DOHH2 (cell line): ENCODE results near the gene GRIN2A.

Source experiments
- H3F3A ChIP-seq: fragments of 200-600 bp; sonication (generic), shearing (Covaris generic); 2 replicates; pipeline ENCODE4 v1.6.0; 2016; ENCODE audit warnings: antibody characterized with exemption, mild to moderate bottlenecking; ENCODE audit not compliant: control insufficient read depth, insufficient read depth
- H3K27ac ChIP-seq: fragments of 200-600 bp; sonication (generic); 2 replicates; pipeline ENCODE4 v1.5.1; 2014; ENCODE audit warnings: low read depth, mild to moderate bottlenecking, low read length, moderate library complexity
- H3K27me3 ChIP-seq: fragments of 200-600 bp; sonication (generic); 2 replicates; pipeline ENCODE4 v1.6.1; 2014; ENCODE audit warnings: mild to moderate bottlenecking, low read length, mixed read lengths; ENCODE audit not compliant: control insufficient read depth
- H3K36me3 ChIP-seq: fragments of 200-600 bp; sonication (generic); 2 replicates; pipeline ENCODE4 v1.6.1; 2014; ENCODE audit warnings: mild to moderate bottlenecking, low read length, moderate library complexity, mixed read lengths; ENCODE audit not compliant: control insufficient read depth
- H3K4me1 ChIP-seq: fragments of 200-600 bp; sonication (generic); 2 replicates; pipeline ENCODE4 v1.6.1; 2014; ENCODE audit warnings: mild to moderate bottlenecking, low read length, mixed read lengths; ENCODE audit not compliant: control insufficient read depth
- H3K4me2 ChIP-seq: fragments of 200-600 bp; sonication (generic); 2 replicates; pipeline ENCODE4 v1.6.0; 2014; ENCODE audit warnings: mild to moderate bottlenecking, low read length, moderate library complexity
- H3K4me3 ChIP-seq: fragments of 200-600 bp; sonication (generic); 2 replicates; pipeline ENCODE4 v1.5.1; 2014; ENCODE audit warnings: mild to moderate bottlenecking, low read length, mixed read lengths
- H3K79me2 ChIP-seq: fragments of 200-600 bp; sonication (generic); 2 replicates; pipeline ENCODE4 v1.6.1; 2014; ENCODE audit warnings: mild to moderate bottlenecking, low read length, mixed read lengths; ENCODE audit not compliant: control insufficient read depth
- H3K9me2 ChIP-seq: fragments of 200-600 bp; sonication (generic); replicated peaks from 2 replicates; pipeline ENCODE4 v1.6.1; 2014; ENCODE audit warnings: mild to moderate bottlenecking, low read length, mixed read lengths; ENCODE audit not compliant: control insufficient read depth
- H3K9me3 ChIP-seq: fragments of 200-600 bp; sonication (generic); 2 replicates; pipeline ENCODE4 v1.6.1; 2014; ENCODE audit warnings: antibody characterized with exemption, low read length, mixed read lengths; ENCODE audit not compliant: control insufficient read depth, insufficient read depth
- H4K20me1 ChIP-seq: fragments of 200-600 bp; sonication (generic); 2 replicates; pipeline ENCODE4 v1.6.0; 2014; ENCODE audit warnings: low read depth, mild to moderate bottlenecking, antibody characterized with exemption, low read length, moderate library complexity; ENCODE audit not compliant: control insufficient read depth, insufficient read depth
- CTCF ChIP-seq: fragments of 200-600 bp; sonication (generic); IDR thresholded peaks from one replicate; pipeline ENCODE4 v1.5.1; 2014; ENCODE audit warnings: antibody characterized with exemption, mild to moderate bottlenecking, low read depth, low read length; ENCODE audit not compliant: poor library complexity, severe bottlenecking
- EZH2phosphoT487 ChIP-seq: fragments of 200-600 bp; sonication (generic); IDR thresholded peaks from 2 replicates; pipeline ENCODE4 v1.6.1; 2017; ENCODE audit warnings: borderline replicate concordance, mild to moderate bottlenecking, antibody characterized with exemption, low read length, moderate library complexity, mixed read lengths

GRIN2A gene

GRCh38 chr16:9971907-9972306 lies 210.3 kb downstream of the GRIN2A start:
- H3K27ac ChIP-seq, result no peak overlapping the region
- H4K20me1 ChIP-seq, result no peaks in the 10 kb centered on the region
- no peak for TF ChIP-seq CTCF
- no peak for TF ChIP-seq EZH2phosphoT487
- peaks cover 3% of the 10 kb centered on the region; the same call in 1 of the 2 replicates for H3K27me3 ChIP-seq
- no peaks in the 10 kb centered on the region for H3K79me2 ChIP-seq
- no peaks in the 10 kb centered on the region for H3K9me3 ChIP-seq
- no peak overlapping the region for H3K4me2 ChIP-seq
- H3K36me3 ChIP-seq, result no peaks in the 10 kb centered on the region
- no peaks in the 10 kb centered on the region for H3K4me1 ChIP-seq
- H3F3A ChIP-seq, result no peaks in the 10 kb centered on the region
- H3K4me3 ChIP-seq, result no peak overlapping the region
- no peaks in the 10 kb centered on the region for H3K9me2 ChIP-seq

- no peaks in the 10 kb centered on the region for H3K79me2 ChIP-seq
- no peaks in the 10 kb centered on the region for H3K9me3 ChIP-seq
- TF ChIP-seq CTCF (no peak), EZH2phosphoT487 (no peak)
- H3K9me2 ChIP-seq, result no peaks in the 10 kb centered on the region
- peaks cover 3% of the 10 kb centered on the region; the same call in 1 of the 2 replicates for H3K27me3 ChIP-seq
- no peaks in the 10 kb centered on the region for H4K20me1 ChIP-seq
- no peaks in the 10 kb centered on the region for H3K36me3 ChIP-seq
- no peak overlapping the region for H3K4me3 ChIP-seq
- H3F3A ChIP-seq, result no peaks in the 10 kb centered on the region
- no peaks in the 10 kb centered on the region for H3K4me1 ChIP-seq
- no peak overlapping the region for H3K27ac ChIP-seq
- no peak overlapping the region for H3K4me2 ChIP-seq
Measured at GRCh38 chr16:9970796-9971195, 211.4 kb downstream of the GRIN2A start.

- no peak overlapping the region for H3K4me2 ChIP-seq
- peaks cover under 1% of the 10 kb centered on the region; the same call in 1 of the 2 replicates for H3K27me3 ChIP-seq
- H3K9me3 ChIP-seq, result no peaks in the 10 kb centered on the region
- H3K4me3 ChIP-seq, result no peak overlapping the region
- no peaks in the 10 kb centered on the region for H3K79me2 ChIP-seq
- no peak overlapping the region for H3K27ac ChIP-seq
- H3K9me2 ChIP-seq, result no peaks in the 10 kb centered on the region
- H3F3A ChIP-seq, result no peaks in the 10 kb centered on the region
- no peaks in the 10 kb centered on the region for H4K20me1 ChIP-seq
- no peak for TF ChIP-seq EZH2phosphoT487
- TF ChIP-seq CTCF, result no peak
- no peaks in the 10 kb centered on the region for H3K4me1 ChIP-seq
- H3K36me3 ChIP-seq, result no peaks in the 10 kb centered on the region
Measured at GRCh38 chr16:9970244-9970643, 212.0 kb downstream of the GRIN2A start.
